ENCODE data around the gene NAA38.

NAA38 gene

DNA sequence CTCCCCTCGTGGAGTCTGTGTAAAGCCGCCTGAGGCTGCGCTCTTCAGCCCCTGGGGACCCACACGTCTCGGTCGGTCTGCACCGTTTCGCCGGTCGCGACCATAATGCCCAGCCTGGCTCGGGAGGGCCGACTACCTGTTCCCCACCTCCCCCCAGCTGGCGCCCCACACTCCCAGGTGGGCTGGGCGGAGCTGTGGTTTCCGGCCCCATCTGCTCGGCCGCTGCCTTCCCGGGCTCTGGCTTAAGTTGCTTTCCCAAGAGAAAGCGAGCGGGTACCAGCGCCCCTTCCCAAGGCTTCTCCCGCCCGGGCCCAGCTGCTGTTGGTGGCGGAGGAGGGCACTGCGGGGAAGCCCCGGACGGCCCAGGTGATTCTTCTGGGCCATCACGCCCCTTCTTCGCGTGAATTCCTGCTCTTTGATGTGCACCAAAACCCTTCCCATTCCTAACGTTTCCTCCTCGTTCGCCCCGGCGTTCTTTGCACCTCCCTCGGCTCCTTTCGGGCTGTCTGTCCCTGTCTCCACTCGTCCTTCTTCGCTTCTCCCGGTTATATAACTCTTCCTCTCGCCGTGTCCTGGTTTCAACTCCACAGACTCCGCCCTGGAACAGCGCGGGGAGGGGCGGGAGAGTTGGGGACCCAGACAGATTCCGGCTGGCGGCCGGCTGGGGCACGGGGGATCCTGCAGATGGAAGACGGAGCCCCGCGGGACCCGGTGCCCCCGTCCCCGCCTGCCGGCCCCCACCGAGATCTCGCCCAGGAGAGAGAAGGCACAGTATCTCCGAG is 21.4 kb downstream of the NAA38 start:
- Histone ChIP-seq H3K9ac (ENCODE audit: low read depth in 1 of 2, low read length in 2 of 2) (peak overlapping the region; percentile 87 to 93), H3K4me3 (ENCODE audit: low read depth in 1 of 2, low read length in 2 of 2) (peak overlapping the region; percentile 82 to 92), H3K27me3 (ENCODE audit: control insufficient read depth in 1 of 2, insufficient read depth in 2 of 2, low read length in 2 of 2) (no peaks in the 10 kb centered on the region), H3K36me3 (ENCODE audit: control insufficient read depth in 1 of 2, insufficient read depth in 2 of 2, low read length in 2 of 2) (peaks cover 0 to 6% of the 10 kb centered on the region in 2 donors), H3K4me1 (ENCODE audit: control insufficient read depth in 1 of 2, insufficient read depth in 2 of 2, low read length in 2 of 2) (peaks cover 45 to 58% of the 10 kb centered on the region in 2 donors), H3K27ac (ENCODE audit: low read depth, low read length) (peak overlapping the region; percentile 97), H3K9me3 (ENCODE audit: control insufficient read depth in 1 of 2, low read length in 2 of 2) (no peaks in the 10 kb centered on the region)

DNA sequence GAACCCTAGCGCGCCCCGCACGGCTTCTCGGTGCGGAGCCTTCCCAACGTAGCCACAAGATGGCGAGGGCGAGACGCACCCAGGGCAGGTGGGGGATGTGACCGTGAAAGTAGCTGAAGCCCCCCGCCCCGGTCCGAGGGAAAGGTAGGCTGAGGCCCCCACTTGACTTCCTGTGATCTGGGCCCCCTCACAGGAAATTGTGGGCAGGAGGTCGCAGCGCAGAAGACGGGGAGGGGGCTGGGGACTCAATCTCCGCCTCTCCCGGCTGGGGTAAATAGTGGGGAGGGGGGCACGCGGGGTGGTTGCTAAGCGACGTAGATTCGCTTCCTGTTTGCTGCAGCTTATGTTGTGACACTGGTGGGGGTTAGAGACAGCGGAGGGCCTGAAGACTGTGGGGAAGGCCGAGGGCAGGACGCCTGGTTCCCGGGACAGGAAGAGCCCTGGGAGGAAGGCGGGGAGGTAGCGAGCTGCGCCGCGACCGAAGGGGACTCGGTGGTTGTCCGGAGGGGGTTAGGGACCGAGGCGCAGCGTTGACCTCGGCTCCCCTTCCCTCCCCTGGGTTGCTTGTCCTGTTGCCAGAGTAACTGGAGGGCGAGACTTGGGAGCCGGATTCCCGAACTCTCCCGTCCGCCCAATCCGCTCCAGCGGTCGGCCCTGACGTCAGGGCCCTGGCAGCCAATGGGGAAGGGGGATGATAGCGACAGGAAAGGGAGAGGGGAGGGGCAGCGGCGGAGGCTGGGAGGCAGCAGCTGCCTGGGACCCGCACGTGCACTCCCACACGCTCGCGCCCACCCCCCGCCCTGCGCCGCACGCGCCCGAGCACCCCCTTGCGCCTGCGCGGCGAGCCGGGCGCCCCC is 22.2 kb downstream of the NAA38 start:
- H3K27me3 ChIP-seq (ENCODE audit: control insufficient read depth in 1 of 2, insufficient read depth in 2 of 2, low read length in 2 of 2), result no peaks in the 10 kb centered on the region
- H3K4me1 ChIP-seq (ENCODE audit: control insufficient read depth in 1 of 2, insufficient read depth in 2 of 2, low read length in 2 of 2), result peaks cover 37 to 50% of the 10 kb centered on the region in 2 donors
- H3K4me3 ChIP-seq (ENCODE audit: low read depth in 1 of 2, low read length in 2 of 2), result peak overlapping the region; percentile 82 to 92
- peak overlapping the region; percentile 93 to 98 for H3K9ac ChIP-seq (ENCODE audit: low read depth in 1 of 2, low read length in 2 of 2)
- peak overlapping the region; percentile 97 for H3K27ac ChIP-seq (ENCODE audit: low read depth, low read length)
- peaks cover 0 to under 1% of the 10 kb centered on the region in 2 donors for H3K36me3 ChIP-seq (ENCODE audit: control insufficient read depth in 1 of 2, insufficient read depth in 2 of 2, low read length in 2 of 2)
- H3K9me3 ChIP-seq (ENCODE audit: control insufficient read depth in 1 of 2, low read length in 2 of 2), result no peaks in the 10 kb centered on the region

DNA sequence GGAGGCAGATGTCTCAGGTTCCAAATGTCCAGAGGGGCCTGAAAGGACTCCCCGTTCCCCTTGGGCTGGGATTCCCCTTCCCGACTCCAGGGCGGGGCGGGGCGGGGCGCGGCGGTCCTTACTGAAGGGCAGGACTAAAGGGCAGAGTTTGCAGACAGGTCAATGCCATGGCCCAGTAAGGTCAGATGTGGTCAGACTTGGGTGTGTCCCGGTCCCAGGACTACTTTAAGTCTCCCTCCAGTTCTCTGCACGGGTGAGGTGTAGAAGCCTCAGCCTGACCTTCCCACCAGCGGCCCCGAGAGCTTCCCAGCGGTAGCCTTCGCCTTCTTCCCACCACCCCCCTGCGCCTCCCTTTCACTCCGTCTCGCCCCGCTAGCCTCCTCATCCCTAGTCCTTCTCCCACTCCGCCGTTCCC is 22.8 kb downstream of the NAA38 start:
- Histone ChIP-seq H3K4me3 (ENCODE audit: low read depth in 1 of 2, low read length in 2 of 2) (peak overlapping the region; percentile 82 to 92), H3K27me3 (ENCODE audit: control insufficient read depth in 1 of 2, insufficient read depth in 2 of 2, low read length in 2 of 2) (no peaks in the 10 kb centered on the region), H3K4me1 (ENCODE audit: control insufficient read depth in 1 of 2, insufficient read depth in 2 of 2, low read length in 2 of 2) (peaks cover 30 to 44% of the 10 kb centered on the region in 2 donors), H3K36me3 (ENCODE audit: control insufficient read depth in 1 of 2, insufficient read depth in 2 of 2, low read length in 2 of 2) (no peaks in the 10 kb centered on the region), H3K27ac (ENCODE audit: low read depth, low read length) (peak overlapping the region; percentile 97), H3K9ac (ENCODE audit: low read depth in 1 of 2, low read length in 2 of 2) (peak overlapping the region; percentile 93 to 98), H3K9me3 (ENCODE audit: control insufficient read depth in 1 of 2, low read length in 2 of 2) (no peaks in the 10 kb centered on the region)

DNA sequence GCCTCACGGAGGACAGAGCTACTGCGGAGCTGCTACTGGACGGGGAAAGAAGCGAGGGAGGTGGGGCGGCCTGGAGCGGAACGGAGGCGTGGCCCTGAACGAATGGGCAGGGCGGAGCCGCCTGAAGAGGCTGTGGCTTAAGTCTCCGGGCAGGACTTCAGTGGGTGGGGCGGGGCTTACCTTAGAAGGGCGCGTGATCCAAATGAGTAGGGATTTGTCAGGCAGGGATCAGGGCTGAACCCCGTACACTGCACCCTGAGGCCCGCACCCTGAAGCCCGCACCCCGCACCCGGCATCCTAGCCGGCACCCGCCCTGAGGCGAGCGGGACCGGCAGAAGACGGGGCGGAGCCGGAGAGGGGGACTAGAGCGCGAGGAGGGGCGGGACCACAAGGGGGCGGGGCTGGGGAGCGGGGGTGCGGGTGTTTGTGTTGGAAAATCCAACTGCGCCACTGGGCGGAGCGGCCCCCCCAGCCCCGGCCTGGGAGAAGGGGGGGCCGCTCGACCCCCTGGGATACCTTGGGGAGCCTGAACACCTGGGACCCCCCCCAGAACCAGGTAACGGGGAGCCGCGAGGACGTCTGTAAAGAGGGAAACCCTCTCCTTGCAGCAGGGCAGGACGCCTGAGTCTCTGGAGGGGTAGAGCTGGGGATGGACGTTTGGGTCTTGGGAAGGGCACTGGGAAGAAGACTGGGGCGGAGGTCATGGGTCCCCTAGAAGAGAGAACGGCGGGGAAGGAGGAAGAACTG is 23.4 kb downstream of the NAA38 start, which contains the start of gene KDM6B:
TSS of gene KDM6B (plus strand) at position 423 of the 747 bp plus-strand sequence. CDS start 11,338 bp downstream, outside the sequence.
- Histone ChIP-seq H3K4me3 (ENCODE audit: low read depth in 1 of 2, low read length in 2 of 2) (peak within 1 kb of the TSS; percentile 82 to 92), H3K27me3 (ENCODE audit: control insufficient read depth in 1 of 2, insufficient read depth in 2 of 2, low read length in 2 of 2) (no peaks in the 10 kb centered on the region), H3K9ac (ENCODE audit: low read depth in 1 of 2, low read length in 2 of 2) (peak within 1 kb of the TSS; percentile 93 to 98), H3K27ac (ENCODE audit: low read depth, low read length) (peak within 1 kb of the TSS; percentile 97), H3K36me3 (ENCODE audit: control insufficient read depth in 1 of 2, insufficient read depth in 2 of 2, low read length in 2 of 2) (no peaks in the 10 kb centered on the region), H3K4me1 (ENCODE audit: control insufficient read depth in 1 of 2, insufficient read depth in 2 of 2, low read length in 2 of 2) (peaks cover 25 to 38% of the 10 kb centered on the region in 2 donors), H3K9me3 (ENCODE audit: control insufficient read depth in 1 of 2, low read length in 2 of 2) (no peaks in the 10 kb centered on the region)

DNA sequence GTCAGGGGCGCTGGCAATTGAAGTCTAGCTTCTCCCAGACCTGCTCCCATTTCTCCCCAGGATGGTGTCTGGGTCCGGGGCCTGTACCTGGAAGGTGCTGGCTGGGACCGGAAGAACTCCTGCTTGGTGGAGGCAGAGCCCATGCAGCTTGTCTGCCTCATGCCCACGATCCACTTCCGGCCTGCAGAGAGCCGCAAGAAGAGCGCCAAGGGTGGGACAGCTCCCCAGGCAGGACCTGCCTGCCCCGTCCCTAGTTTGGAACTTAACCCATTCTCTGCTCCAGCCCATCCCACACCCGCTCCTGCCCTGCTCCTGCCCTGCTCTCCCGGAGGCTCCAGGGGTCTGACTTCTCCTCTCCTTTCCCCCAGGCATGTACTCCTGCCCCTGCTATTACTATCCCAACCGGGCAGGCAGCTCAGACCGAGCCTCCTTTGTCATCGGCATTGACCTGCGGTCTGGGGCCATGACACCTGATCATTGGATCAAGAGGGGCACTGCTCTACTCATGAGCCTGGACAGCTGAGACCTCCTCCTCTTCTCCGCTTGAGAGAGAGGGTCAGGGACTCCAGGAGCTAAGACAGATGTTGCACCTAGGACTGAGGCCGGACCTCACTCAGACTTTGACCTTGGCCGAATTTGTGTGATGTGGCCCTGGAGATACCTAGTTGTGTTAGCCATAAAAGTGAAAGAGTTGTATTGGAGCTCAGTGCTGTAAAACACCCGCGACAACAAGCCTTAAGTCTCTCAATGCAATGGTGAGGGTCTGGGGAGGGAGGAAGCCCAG is 24.2 kb downstream of the NAA38 start:
- Histone ChIP-seq H3K4me3 (ENCODE audit: low read depth in 1 of 2, low read length in 2 of 2) (peak overlapping the region; percentile 82 to 92), H3K9ac (ENCODE audit: low read depth in 1 of 2, low read length in 2 of 2) (peak overlapping the region in 1 of 2 donors; percentile 77), H3K9me3 (ENCODE audit: control insufficient read depth in 1 of 2, low read length in 2 of 2) (no peaks in the 10 kb centered on the region), H3K27me3 (ENCODE audit: control insufficient read depth in 1 of 2, insufficient read depth in 2 of 2, low read length in 2 of 2) (no peaks in the 10 kb centered on the region), H3K27ac (ENCODE audit: low read depth, low read length) (no peak overlapping the region), H3K36me3 (ENCODE audit: control insufficient read depth in 1 of 2, insufficient read depth in 2 of 2, low read length in 2 of 2) (no peaks in the 10 kb centered on the region), H3K4me1 (ENCODE audit: control insufficient read depth in 1 of 2, insufficient read depth in 2 of 2, low read length in 2 of 2) (peaks cover 19 to 31% of the 10 kb centered on the region in 2 donors)

DNA sequence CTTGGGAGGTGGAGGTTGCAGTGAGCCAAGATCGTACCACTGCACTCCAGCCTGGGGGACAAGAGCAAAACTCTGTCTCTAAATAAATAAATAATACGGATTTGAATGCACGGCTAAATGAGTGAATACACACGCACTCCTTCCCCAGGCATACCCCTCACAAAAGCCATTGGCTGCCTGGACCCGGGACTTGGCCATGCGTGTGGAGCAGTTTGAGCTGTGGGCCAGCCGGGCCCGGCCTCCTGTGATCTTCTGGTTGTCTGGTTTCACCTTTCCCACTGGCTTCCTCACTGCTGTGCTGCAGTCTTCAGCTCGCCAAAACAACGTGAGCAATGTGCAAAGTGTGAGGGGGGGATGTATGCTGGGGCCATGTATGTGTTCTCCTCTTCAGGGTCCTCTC is 24.9 kb downstream of the NAA38 start:
- H3K9me3 ChIP-seq (ENCODE audit: control insufficient read depth in 1 of 2, low read length in 2 of 2), result no peaks in the 10 kb centered on the region
- H3K4me3 ChIP-seq (ENCODE audit: low read depth in 1 of 2, low read length in 2 of 2), result no peak overlapping the region
- no peak overlapping the region for H3K9ac ChIP-seq (ENCODE audit: low read depth in 1 of 2, low read length in 2 of 2)
- H3K4me1 ChIP-seq (ENCODE audit: control insufficient read depth in 1 of 2, insufficient read depth in 2 of 2, low read length in 2 of 2), result peaks cover 14 to 27% of the 10 kb centered on the region in 2 donors
- no peak overlapping the region for H3K27ac ChIP-seq (ENCODE audit: low read depth, low read length)
- no peaks in the 10 kb centered on the region for H3K27me3 ChIP-seq (ENCODE audit: control insufficient read depth in 1 of 2, insufficient read depth in 2 of 2, low read length in 2 of 2)
- no peaks in the 10 kb centered on the region for H3K36me3 ChIP-seq (ENCODE audit: control insufficient read depth in 1 of 2, insufficient read depth in 2 of 2, low read length in 2 of 2)

DNA sequence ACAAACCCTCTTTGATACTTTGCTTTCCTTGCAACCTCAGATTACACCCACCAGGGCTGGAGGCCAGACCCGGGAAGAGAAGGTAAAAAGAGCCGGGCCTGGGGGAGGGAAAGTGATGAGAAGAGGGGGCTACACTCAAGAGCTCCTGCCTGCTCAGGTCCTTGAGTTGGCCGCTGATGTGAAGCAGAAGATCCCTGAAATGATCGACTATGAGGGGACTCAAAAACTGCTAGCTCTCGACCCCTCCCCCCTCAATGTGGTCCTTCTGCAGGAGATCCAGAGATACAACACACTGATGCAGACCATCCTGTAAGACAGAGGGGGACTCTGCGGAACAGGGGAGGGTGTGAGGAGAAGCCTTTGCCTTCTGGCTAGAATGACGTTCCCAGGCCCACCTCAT is 26.1 kb downstream of the NAA38 start:
- no peak overlapping the region for H3K4me3 ChIP-seq (ENCODE audit: low read depth in 1 of 2, low read length in 2 of 2)
- no peak overlapping the region for H3K27ac ChIP-seq (ENCODE audit: low read depth, low read length)
- no peaks in the 10 kb centered on the region for H3K27me3 ChIP-seq (ENCODE audit: control insufficient read depth in 1 of 2, insufficient read depth in 2 of 2, low read length in 2 of 2)
- no peak overlapping the region for H3K9ac ChIP-seq (ENCODE audit: low read depth in 1 of 2, low read length in 2 of 2)
- H3K4me1 ChIP-seq (ENCODE audit: control insufficient read depth in 1 of 2, insufficient read depth in 2 of 2, low read length in 2 of 2), result peaks cover 5 to 16% of the 10 kb centered on the region in 2 donors
- no peaks in the 10 kb centered on the region for H3K36me3 ChIP-seq (ENCODE audit: control insufficient read depth in 1 of 2, insufficient read depth in 2 of 2, low read length in 2 of 2)
- no peaks in the 10 kb centered on the region for H3K9me3 ChIP-seq (ENCODE audit: control insufficient read depth in 1 of 2, low read length in 2 of 2)

DNA sequence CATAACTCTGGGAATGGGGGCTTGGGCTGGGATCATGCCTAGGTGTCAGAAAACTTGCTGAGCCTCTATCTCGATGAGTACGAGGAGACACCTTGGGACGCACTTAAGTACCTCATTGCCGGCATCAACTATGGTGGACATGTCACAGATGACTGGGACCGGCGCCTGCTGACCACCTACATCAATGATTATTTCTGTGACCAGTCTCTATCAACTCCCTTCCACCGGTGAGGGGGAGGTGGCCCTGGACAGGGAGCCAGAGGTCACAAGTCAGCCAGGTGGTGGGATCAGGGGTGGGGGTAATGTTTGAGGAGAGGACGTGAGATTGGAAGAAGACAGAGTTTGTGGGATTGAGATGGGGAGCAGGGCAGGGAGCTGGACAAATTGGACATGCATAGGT is 26.7 kb downstream of the NAA38 start:
- no peak overlapping the region for H3K4me3 ChIP-seq (ENCODE audit: low read depth in 1 of 2, low read length in 2 of 2)
- H3K4me1 ChIP-seq (ENCODE audit: control insufficient read depth in 1 of 2, insufficient read depth in 2 of 2, low read length in 2 of 2), result peaks cover 8 to 16% of the 10 kb centered on the region in 2 donors
- no peaks in the 10 kb centered on the region for H3K27me3 ChIP-seq (ENCODE audit: control insufficient read depth in 1 of 2, insufficient read depth in 2 of 2, low read length in 2 of 2)

DNA sequence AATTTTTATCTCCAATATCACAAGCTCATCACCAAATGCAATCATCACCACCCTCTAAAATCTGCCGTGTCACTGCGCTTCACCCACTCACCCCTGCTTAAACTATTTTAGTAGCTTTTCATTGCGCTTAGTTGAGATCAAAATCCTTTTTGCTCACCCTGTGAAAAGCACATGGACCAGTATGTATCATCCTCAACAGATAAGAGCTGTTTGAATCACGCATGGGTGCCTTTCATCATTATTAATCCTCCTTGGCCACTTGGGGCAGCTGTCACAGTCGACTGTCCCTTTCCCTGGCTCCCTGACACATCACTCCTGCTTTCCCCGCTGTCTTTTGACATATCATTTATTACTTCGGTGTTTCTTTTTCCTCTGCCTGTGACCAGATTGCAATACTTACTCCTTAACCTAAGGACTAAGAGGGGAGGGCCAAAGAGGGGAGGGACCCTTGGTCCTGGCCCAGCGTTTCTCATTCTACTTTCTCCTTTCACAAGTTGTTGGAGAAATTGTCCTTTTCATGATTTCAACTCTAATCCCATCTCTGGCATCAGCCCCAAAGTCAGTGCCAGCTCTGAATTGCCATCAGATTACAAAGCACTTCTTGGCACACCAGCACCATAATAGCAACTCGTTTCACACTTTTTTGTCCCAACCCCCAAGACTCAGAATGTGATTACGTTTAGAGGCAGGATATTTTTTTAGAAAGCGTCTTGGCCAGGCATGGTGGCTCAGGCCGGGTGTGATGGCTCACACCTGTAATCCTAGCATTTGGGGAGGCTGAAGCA is 32.0 kb downstream of the NAA38 start:
- H3K9me3 ChIP-seq (ENCODE audit: control insufficient read depth in 1 of 2, low read length in 2 of 2), result no peaks in the 10 kb centered on the region
- no peak overlapping the region for H3K27ac ChIP-seq (ENCODE audit: low read depth, low read length)
- H3K27me3 ChIP-seq (ENCODE audit: control insufficient read depth in 1 of 2, insufficient read depth in 2 of 2, low read length in 2 of 2), result peaks cover 0 to 4% of the 10 kb centered on the region in 2 donors
- H3K9ac ChIP-seq (ENCODE audit: low read depth in 1 of 2, low read length in 2 of 2), result no peak overlapping the region
- H3K36me3 ChIP-seq (ENCODE audit: control insufficient read depth in 1 of 2, insufficient read depth in 2 of 2, low read length in 2 of 2), result no peaks in the 10 kb centered on the region
- peaks cover 0 to 5% of the 10 kb centered on the region in 2 donors for H3K4me1 ChIP-seq (ENCODE audit: control insufficient read depth in 1 of 2, insufficient read depth in 2 of 2, low read length in 2 of 2)
- no peak overlapping the region for H3K4me3 ChIP-seq (ENCODE audit: low read depth in 1 of 2, low read length in 2 of 2)

More for the DNA sequence above, 26.7 kb downstream of the NAA38 start:
- no peak overlapping the region for H3K9ac ChIP-seq (ENCODE audit: low read depth in 1 of 2, low read length in 2 of 2)
- H3K36me3 ChIP-seq (ENCODE audit: control insufficient read depth in 1 of 2, insufficient read depth in 2 of 2, low read length in 2 of 2), result no peaks in the 10 kb centered on the region
- no peaks in the 10 kb centered on the region for H3K9me3 ChIP-seq (ENCODE audit: control insufficient read depth in 1 of 2, low read length in 2 of 2)
- no peak overlapping the region for H3K27ac ChIP-seq (ENCODE audit: low read depth, low read length)
